Vagina (tissue), 2 donors: ENCODE data around the gene DENND4B.
"Not testable (repeated sequence)": the region's sequence is repeated elsewhere in the genome, so short reads cannot be mapped to it uniquely, and the experiment has no call there.

Experiments
- POLR2A ChIP-seq, 2 donors: fragments of 450-650 bp; IDR thresholded peaks; one replicate each; pipeline ENCODE4 v1.6.1; 2017; ENCODE audit warnings: antibody characterized with exemption in 2 of 2, mild to moderate bottlenecking in 2 of 2, moderate library complexity in 2 of 2
- TF ChIP-seq, protein P1 (sequence below), 3 experiments: fragments of 450-650 bp in 2 of 3; fragments of 200-600 bp in 1 of 3; sonication (generic) in 1 of 3; IDR thresholded peaks; one replicate each; pipeline ENCODE4 v1.5.1; 2017 to 2019; ENCODE audit warnings: antibody characterized with exemption in 3 of 3, mild to moderate bottlenecking in 2 of 3, moderate library complexity in 2 of 3

DNA sequence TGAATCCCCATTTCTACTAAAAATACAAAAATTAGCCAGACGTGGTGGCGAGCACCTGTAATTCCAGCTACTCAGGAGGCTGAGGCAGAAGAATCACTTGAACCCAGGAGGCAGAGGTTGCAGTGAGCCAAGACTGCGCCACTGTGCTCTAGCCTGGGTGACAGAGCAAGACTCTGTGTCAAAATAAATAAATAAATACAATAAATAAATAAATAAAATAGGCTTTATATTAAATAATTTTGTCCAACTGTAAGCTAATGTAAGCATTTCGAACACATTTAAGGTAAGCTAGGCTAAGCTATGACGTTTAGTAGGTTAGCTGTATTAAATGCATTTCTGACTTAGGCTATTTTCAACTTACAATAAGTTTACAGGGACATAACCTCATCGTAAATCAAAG, 36.0 kb downstream of the DENND4B start:
- TF ChIP-seq, protein P1, sequence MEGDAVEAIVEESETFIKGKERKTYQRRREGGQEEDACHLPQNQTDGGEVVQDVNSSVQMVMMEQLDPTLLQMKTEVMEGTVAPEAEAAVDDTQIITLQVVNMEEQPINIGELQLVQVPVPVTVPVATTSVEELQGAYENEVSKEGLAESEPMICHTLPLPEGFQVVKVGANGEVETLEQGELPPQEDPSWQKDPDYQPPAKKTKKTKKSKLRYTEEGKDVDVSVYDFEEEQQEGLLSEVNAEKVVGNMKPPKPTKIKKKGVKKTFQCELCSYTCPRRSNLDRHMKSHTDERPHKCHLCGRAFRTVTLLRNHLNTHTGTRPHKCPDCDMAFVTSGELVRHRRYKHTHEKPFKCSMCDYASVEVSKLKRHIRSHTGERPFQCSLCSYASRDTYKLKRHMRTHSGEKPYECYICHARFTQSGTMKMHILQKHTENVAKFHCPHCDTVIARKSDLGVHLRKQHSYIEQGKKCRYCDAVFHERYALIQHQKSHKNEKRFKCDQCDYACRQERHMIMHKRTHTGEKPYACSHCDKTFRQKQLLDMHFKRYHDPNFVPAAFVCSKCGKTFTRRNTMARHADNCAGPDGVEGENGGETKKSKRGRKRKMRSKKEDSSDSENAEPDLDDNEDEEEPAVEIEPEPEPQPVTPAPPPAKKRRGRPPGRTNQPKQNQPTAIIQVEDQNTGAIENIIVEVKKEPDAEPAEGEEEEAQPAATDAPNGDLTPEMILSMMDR (IDR thresholded peaks at IDR 0.05): not testable (repeated sequence)
- TF ChIP-seq POLR2A (IDR thresholded peaks at IDR 0.05): not testable (repeated sequence)
